ENCODE data around the gene ZNF830.

GRCh38 chr17:34958438-34958837 lies 2.9 kb upstream of the ZNF830 start:
- no peak for TF ChIP-seq CTCF (IDR thresholded peaks at IDR 0.05; ENCODE audit: borderline replicate concordance, extremely low read depth, low read length, poor library complexity, severe bottlenecking)
- TF ChIP-seq EZH2 (IDR thresholded peaks at IDR 0.05; ENCODE audit: borderline replicate concordance, low read depth, low read length, severe bottlenecking) = no peak
